T47D (cell line): ENCODE results near the gene INPP4A.
A peak's percentile ranks its signal among the peaks of the same experiment; 100 is the strongest.

Source experiments
- DNase-seq, 2 experiments: peaks; one replicate each; pipeline versions ENCODE4 v3.0.0 to v3.0.0-alpha.2; 2011 to 2012; ENCODE audit warnings: low read depth in 1 of 2, low spot score in 1 of 2
- JUND ChIP-seq: IDR thresholded peaks from 2 replicates; pipeline ENCODE4 v1.6.1; 2012; ENCODE audit warnings: low read depth
- in situ Hi-C: cut with HindIII; loops from 2 replicates; pipeline ENCODE4 v1.10.0; 2016; ENCODE audit warnings: low sequenced_read_pairs, low pct_unique_long_range_greater_than_20kb

Gene INPP4A

GRCh38 chr2:98502556-98503335 is 58.1 kb downstream of the INPP4A start:
- in situ Hi-C loops: no loop called here
- DNase-seq: peak in 1 of 2 experiments; percentile 10
- TF ChIP-seq JUND: no peak

- DNase-seq: no peak
- in situ Hi-C loops: no loop called here
- no peak for TF ChIP-seq JUND
These were observed 58.9 kb downstream of the INPP4A start for GRCh38 chr2:98503481-98504105.

GRCh38 chr2:98504381-98505109 is 59.9 kb downstream of the INPP4A start:
- no peak for TF ChIP-seq JUND
- in situ Hi-C loops: no loop called here
- DNase-seq: no peak

GRCh38 chr2:98505311-98505808 is 60.7 kb downstream of the INPP4A start:
- no peak for DNase-seq
- in situ Hi-C loops: no loop called here
- TF ChIP-seq JUND: no peak

- no peak for TF ChIP-seq JUND
- DNase-seq: no peak
- in situ Hi-C loops: no loop called here
These were observed 61.5 kb downstream of the INPP4A start for GRCh38 chr2:98505971-98506664.

GRCh38 chr2:98506881-98507280 is 62.2 kb downstream of the INPP4A start:
- in situ Hi-C loops: no loop called here
- TF ChIP-seq JUND: no peak
- no peak for DNase-seq

- in situ Hi-C loops: no loop called here
- TF ChIP-seq JUND: no peak
These were observed 62.8 kb downstream of the INPP4A start for GRCh38 chr2:98507461-98507860.

GRCh38 chr2:98507891-98508708 is 63.4 kb downstream of the INPP4A start:
- in situ Hi-C loops: no loop called here
- DNase-seq: no peak
- no peak for TF ChIP-seq JUND

More at GRCh38 chr2:98507461-98507860, 62.8 kb downstream of the INPP4A start:
- DNase-seq: no peak

- no peak for TF ChIP-seq JUND
- in situ Hi-C loops: no loop called here
- DNase-seq: no peak
These were observed 64.0 kb downstream of the INPP4A start for GRCh38 chr2:98508709-98509066.

GRCh38 chr2:98509542-98510321 is 65.1 kb downstream of the INPP4A start:
- no peak for DNase-seq
- no peak for TF ChIP-seq JUND
- in situ Hi-C loops: no loop called here

GRCh38 chr2:98510322-98510662 is 65.6 kb downstream of the INPP4A start:
- no peak for TF ChIP-seq JUND
- no peak for DNase-seq
- in situ Hi-C loops: no loop called here
